ENCODE results near the gene PPP1R14B.

PPP1R14B gene

GRCh38 chr11:64227405-64227956, 19.3 kb downstream of the PPP1R14B start:
- ChIA-PET CTCF (interaction anchor here (1.1 to 30.9 kb wide), 8 partner anchors 9 to 76 kb away, joined by 3 to 368 read pairs (median 5); partner anchors contain the start of genes CATSPERZ, FERMT3, PLCB3 and PPP1R14B), POLR2A (interaction anchor here (0.5 to 3.8 kb wide), 5 partner anchors 14 to 1661 kb away, joined by 3 to 21 read pairs (median 7); partner anchors contain the start of genes FERMT3, FIBP and FKBP2)

GRCh38 chr11:64226507-64227051, 20.2 kb downstream of the PPP1R14B start:
- DNase-seq (ENCODE audit: extremely low spot score) = peak; percentile 81
- ChIA-PET CTCF (interaction anchor here (0.9 to 30.9 kb wide), 13 partner anchors 10 to 243 kb away, joined by 3 to 368 read pairs (median 5); partner anchors contain the start of genes CATSPERZ, FERMT3, FKBP2 and PLCB3), POLR2A (interaction anchor here (0.5 to 3.8 kb wide), 7 partner anchors 10 to 1662 kb away, joined by 3 to 21 read pairs (median 5); partner anchors contain the start of genes BAD, FERMT3, FIBP and FKBP2)
- no peak for TF ChIP-seq CTCF (IDR thresholded peaks at IDR 0.05; ENCODE audit: control extremely low read depth, extremely low read depth, low read depth, missing control alignments)

More at GRCh38 chr11:64227405-64227956, 19.3 kb downstream of the PPP1R14B start:
- TF ChIP-seq CTCF (IDR thresholded peaks at IDR 0.05; ENCODE audit: control extremely low read depth, extremely low read depth, low read depth, missing control alignments) = no peak
- DNase-seq (ENCODE audit: extremely low spot score) = no peak

- peak; percentile 22 for TF ChIP-seq CTCF (IDR thresholded peaks at IDR 0.05; ENCODE audit: control extremely low read depth, extremely low read depth, low read depth, missing control alignments)
- POLR2A ChIA-PET = interaction anchor here (0.9 to 3.8 kb wide), 6 partner anchors 9 to 59 kb away, joined by 3 to 21 read pairs (median 6); partner anchors contain the start of genes BAD, FERMT3 and FKBP2
- peak; percentile 93 for DNase-seq (ENCODE audit: extremely low spot score)
- CTCF ChIA-PET = interaction anchor here (0.9 to 30.9 kb wide), 11 partner anchors 11 to 129 kb away, joined by 3 to 368 read pairs (median 5); partner anchors contain the start of genes FERMT3, FKBP2 and PLCB3
Measured at GRCh38 chr11:64225608-64226506, 20.9 kb downstream of the PPP1R14B start, which contains the start of the genes NUDT22 and TRPT1. Gene NUDT22 (plus strand): TSS chr11:64226274. CDS start chr11:64226653, 379 bp downstream. Gene TRPT1 (minus strand): TSS chr11:64226186. CDS start chr11:64225860, 326 bp downstream.

GRCh38 chr11:64224891-64225607, 21.7 kb downstream of the PPP1R14B start:
- TF ChIP-seq CTCF (IDR thresholded peaks at IDR 0.05; ENCODE audit: control extremely low read depth, extremely low read depth, low read depth, missing control alignments) = no peak
- CTCF ChIA-PET = interaction anchor here (1.1 to 30.9 kb wide), 4 partner anchors 12 to 28 kb away, joined by 3 to 368 read pairs (median 10); partner anchors contain the start of gene FERMT3
- POLR2A ChIA-PET = interaction anchor here (0.5 to 3.8 kb wide), 3 partner anchors 11 to 49 kb away, joined by 4 to 21 read pairs (median 6); partner anchors contain the start of gene FERMT3
- no peak for DNase-seq (ENCODE audit: extremely low spot score)

- POLR2A ChIA-PET = interaction anchor here (0.7 to 3.8 kb wide), 3 partner anchors 17 to 39 kb away, joined by 3 to 21 read pairs (median 3); partner anchors contain the start of genes FERMT3, FKBP2 and STIP1
Measured at GRCh38 chr11:64224151-64224890, 22.4 kb downstream of the PPP1R14B start.

More at GRCh38 chr11:64224151-64224890, 22.4 kb downstream of the PPP1R14B start:
- CTCF ChIA-PET = interaction anchor here (1.1 to 30.9 kb wide), 5 partner anchors 12 to 28 kb away, joined by 3 to 368 read pairs (median 5); partner anchors contain the start of genes FERMT3 and PLCB3
- no peak for TF ChIP-seq CTCF (IDR thresholded peaks at IDR 0.05; ENCODE audit: control extremely low read depth, extremely low read depth, low read depth, missing control alignments)
- DNase-seq (ENCODE audit: extremely low spot score) = no peak
